HG02943 (cell line): Measurements from ENCODE around the gene TAP1.
A peak's percentile ranks its signal among the peaks of the same experiment; 100 is the strongest.

Source experiments
- ATAC-seq: cut with Tn5 transposase; IDR thresholded peaks from one replicate; pipeline ENCODE4 v1.9.1; 2021; ENCODE audit warnings: mild to moderate bottlenecking, low read depth, moderate library complexity; ENCODE audit not compliant: unreplicated experiment

The TAP1 gene

GRCh38 chr6:32862725-32863124 is 9.2 kb upstream of the TAP1 start:
- no peak for ATAC-seq

DNA sequence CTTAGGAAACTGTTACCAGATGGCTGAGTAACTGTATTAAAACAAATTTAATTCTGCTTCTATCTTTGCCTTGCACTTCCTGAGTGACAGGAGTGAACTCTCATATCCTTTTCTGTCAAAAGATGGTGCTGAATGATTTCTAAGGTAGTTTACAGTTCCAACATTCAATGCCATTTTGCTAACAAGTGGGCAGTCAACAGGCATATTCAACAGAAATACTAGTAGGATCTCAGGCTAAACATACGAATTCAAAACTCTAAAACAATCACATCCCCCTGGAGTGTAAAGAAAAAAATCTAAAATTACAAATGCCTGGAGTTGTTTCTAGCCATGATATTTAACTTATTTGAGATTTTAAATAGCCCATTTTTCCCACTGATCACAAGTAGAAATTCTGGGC is 7.2 kb upstream of the TAP1 start:
- no peak for ATAC-seq

DNA sequence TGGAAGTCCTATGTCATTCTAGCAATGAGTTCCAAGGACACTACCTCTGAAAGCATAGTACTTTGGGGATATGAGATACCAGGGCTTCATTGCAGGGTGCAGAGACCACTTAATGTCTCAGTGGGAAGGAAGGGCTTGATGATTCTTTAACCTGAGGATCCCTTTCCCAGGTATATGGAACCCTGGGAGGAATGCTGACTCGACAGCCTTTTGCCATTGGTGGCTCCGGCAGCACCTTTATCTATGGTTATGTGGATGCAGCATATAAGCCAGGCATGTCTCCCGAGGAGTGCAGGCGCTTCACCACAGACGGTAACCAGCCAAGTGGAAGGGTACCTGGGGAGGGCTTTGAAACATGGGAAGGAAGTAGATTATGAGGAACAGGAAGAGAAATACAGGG is 4.7 kb upstream of the TAP1 start:
- no peak for ATAC-seq

- no peak for ATAC-seq
These were observed 3.8 kb upstream of the TAP1 start for GRCh38 chr6:32857156-32857891.

- no peak for ATAC-seq
These were observed 2.1 kb upstream of the TAP1 start for GRCh38 chr6:32855467-32856174.

GRCh38 chr6:32854376-32855178 is 1.1 kb upstream of the TAP1 start:
- peak; percentile 16 for ATAC-seq

DNA sequence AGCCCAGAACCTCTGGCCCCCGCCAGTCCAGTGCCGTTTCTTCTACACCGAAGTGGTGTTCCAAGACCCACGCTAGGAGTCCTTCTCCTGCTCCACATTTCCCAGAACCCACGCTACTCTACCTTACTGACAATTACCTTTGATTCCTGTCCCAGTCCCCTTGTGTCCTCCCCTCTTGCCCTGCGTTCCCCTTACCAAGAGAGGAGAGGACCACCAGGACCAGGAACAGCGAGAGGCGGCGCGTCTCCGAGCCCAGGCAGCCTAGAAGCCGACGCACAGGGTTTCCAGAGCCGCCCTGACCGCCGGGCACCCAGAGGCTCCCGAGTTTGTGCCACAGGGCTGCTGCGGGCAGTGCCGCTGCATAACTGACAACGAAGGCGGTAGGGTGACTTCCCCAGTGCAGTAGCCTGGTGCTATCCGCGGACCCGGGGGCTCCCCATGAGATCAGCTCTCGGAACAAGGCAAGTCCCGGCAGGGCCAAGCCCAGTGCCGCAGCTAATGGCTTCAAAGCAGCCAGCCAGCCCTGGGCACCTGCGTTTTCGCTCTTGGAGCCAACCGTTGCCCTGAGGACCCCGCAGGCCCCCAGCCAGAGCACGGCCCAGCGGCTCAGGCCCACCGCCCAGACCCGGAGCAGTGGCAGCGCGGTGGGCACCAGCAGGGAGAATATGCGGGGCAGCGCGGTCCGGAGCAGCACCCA is 512 bp downstream of the TAP1 start:
- ATAC-seq = peak; percentile 8

DNA sequence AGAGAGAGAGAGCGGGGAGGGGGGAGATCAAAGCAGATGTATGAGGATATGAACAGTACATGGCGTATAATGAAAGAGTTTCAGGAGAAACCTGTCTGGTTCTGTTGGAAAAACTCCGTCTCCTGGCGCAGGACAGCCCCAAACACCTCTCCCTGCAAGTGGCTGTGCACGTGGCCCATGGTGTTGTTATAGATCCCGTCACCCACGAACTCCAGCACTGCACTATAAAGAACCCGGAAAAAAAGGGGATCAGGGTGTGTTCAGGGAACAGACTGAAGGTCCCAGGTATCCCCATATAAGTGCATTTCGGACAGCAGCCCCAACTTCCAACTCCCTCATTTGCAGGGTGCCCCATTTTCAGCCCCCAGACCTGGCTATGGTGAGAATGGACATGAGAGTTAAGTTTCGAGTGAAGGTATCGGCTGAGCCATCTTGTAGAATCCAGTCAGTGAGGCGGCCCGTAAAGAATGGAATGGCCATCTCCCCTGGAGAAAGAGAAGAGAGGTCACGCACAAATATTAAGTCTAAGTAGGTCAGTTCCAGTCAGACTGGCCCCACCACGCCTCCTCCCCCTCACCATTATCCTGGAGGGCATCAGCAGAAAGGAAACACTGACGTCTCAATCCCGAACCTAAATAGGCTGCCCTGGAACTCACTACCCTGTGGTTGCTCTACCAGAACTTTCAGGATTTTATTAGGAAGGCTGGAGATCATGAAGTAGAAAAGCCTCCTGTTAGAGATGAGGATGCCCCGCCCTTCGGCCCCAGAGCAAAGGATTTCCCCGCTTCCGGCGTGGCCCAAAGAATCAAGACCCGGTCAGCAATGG is 1.3 kb downstream of the TAP1 start:
- ATAC-seq = no peak

DNA sequence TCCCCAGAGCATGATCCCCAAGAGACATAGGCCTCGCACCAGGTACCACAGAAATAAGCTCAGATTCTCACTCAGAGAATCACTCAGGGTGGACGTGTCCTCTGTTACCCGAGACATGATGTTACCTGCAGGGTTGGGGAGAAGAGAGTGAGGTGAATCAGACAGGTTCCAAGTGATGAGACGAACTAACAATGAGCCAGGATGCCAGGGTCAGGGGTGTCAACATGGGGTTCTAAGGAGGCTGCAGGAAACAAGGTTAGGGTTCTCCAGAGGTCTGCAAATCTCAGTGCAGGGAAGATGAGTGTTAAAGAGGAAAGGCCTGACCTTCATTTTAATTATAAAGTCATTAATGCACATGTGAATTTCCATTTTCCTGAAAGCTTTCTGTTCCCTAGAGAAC is 2.5 kb downstream of the TAP1 start:
- ATAC-seq = no peak

GRCh38 chr6:32849126-32849525 is 4.4 kb downstream of the TAP1 start:
- no peak for ATAC-seq

DNA sequence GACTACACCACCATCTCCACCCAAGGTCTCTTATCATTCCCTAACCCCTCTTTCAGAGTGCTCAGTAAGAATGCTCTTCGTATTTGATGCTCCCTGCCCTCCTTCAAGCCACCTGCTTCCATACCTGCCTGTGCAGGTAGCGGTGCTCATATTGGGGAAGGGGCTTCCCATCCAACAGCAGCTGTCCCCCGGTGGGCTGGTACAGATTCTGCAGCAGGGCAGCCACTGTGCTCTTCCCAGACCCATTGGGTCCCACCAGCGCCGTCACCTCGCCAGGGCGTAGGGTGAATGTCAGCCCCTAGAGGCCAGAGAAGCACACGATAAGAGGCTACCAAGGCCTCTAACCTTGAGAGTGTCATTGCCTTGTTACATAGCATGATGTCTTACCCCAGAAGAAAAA is 5.7 kb downstream of the TAP1 start:
- no peak for ATAC-seq

DNA sequence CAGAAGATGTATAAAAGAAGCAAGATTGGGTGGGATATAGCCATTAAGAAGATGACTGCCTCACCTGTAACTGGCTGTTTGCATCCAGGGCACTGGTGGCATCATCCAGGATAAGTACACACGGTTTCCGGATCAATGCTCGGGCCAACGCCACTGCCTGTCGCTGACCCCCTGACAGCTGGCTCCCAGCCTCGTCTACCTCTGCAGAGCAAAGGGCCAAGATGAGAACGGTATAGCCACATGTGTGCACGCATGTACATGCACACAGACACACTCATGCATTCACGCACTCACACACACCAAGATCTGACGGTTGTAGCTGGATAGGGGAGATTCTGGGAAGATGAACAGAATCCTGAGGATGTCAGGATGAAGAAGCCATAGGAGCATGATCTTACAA is 6.5 kb downstream of the TAP1 start:
- no peak for ATAC-seq

- ATAC-seq = no peak
These were observed 8.1 kb downstream of the TAP1 start for GRCh38 chr6:32845384-32845884.

- ATAC-seq = no peak
These were observed 8.6 kb downstream of the TAP1 start for GRCh38 chr6:32844839-32845383.

DNA sequence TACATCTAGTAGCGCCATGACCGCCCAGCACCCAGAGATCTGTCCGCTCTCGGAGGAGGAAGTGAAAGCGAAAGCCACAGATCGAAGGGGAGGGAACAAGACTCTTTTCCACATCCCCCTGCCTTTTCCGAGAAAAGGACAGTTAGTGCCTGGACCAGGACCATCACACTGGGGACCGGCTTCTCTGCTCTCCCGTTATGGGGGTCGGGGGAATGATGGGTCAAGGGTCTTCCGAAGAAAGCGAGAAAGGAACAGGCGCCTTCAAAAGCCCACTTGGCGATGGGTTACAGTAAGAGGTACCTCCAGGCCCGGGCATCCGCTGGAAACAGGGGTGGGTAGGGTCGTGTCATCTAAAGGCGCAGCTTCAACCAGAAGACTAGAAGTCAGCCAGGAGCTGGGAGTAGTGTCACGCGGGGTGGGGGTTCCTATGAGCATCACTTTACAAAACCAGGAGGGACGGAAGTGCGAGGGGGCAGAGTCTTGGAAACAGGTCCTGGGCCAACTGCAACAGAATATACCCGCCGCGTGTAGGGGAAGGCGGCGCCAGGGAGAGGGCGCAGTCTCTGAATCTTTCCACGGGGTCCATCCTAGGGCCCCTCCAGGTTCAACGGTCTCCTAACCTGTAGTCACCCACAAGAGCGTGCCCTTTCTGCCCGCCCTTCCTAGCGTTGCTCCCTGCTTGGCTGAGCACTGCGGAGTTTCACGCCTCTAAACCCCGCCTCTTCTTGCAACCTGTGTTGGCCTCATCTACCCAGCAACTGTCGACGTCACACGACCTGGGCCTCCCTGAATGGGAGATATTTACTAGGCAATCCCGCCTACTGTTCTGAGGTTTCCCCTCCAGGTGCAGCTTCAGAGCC is 9.3 kb downstream of the TAP1 start, which contains the start of gene PSMB8:
Gene PSMB8 (minus strand): TSS at position 69 of the 860 bp plus-strand sequence. CDS start 51 bp downstream, at position 18.
- peak; percentile 75 for ATAC-seq

DNA sequence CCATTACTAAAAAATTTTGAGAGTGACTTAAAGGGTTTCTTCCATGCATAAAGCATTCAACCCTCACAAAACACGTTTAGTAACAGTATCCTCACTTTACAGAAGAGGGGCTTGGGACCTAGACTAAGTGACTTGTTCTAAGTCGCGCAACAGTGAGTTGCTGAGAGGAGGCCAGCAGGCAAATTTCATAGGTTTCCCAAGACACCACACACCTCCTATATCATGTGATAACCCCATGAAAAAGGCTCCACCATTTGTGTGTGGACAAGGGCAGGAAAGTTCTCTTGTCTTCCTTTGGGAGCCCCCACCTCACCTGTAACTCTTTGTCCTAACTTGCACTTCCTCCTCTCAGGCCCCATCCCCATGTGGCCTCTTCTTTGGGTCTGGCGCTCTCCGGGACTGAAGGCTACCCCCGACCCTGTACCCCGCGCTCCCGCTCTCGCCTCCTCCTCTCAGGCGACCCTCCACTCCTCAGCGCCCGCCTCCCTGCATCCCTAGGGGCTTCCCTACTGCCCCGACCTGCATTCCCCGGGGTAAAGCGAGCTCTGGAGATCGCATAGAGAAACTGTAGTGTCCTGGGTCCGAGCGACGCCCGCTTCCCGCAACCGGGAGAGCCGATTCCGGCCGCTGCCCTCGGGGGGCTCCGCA is 10.0 kb downstream of the TAP1 start:
- no peak for ATAC-seq

DNA sequence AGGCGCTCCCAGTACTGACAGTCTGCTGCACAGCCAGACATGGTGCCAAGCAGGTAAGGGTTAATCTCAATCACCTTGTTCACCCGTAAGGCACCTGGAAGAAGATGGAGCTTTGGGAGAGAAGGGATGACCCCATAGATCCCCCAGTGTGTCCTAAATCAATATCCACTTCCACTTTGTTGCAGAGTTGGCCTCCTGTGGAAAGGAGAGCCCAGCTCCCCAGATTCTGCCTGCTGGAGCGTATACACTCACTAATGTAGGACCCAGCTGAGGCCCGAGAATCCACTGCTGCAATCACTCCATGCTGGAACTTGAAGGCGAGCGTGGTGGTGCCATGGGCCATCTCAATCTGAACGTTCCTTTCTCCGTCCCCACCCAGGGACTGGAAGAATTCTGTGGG is 10.8 kb downstream of the TAP1 start:
- ATAC-seq = no peak
